Measurements from ENCODE around the gene OPRL1.

OPRL1 gene

DNA sequence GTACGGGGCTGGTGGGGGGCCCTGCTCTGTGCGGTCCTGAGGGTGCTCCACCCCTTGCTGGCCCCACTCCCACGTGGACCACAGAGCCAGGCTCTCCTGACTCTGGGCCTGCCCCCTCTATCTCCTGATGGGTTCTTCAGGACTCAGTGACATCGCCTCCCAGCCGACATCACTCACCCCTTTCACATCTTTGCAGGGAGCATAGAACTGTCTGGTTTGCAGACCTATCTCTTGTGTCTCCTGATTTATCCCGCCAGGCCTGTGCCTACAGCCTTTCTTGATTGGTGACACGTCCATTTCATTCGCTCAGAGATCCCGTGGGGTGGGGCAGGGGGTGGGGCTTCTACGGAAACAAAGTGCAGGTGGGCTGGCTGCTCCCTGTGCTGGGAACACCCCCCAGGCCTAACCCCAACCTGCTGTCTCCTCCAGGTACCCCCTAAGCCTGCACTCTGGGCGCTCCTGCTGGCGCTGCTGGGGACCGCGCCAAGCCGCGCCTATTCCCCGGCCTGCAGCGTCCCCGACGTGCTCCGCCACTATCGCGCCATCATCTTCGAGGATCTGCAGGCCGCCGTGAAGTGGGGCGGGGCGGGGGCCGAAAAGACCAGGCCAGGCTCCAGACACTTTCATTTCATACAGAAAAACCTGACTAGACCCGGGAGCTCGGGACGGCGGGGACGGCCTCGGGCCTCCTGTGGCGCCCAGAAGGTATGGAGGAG is 42.2 kb upstream of the OPRL1 start:
- Histone ChIP-seq H3F3A (ENCODE audit: insufficient read depth) (no peaks in the 10 kb centered on the region), H3K4me3 (ENCODE audit: insufficient read depth, low read length, poor library complexity, severe bottlenecking) (no peak overlapping the region), H3K9me3 (ENCODE audit: insufficient read depth, low read length) (no peaks in the 10 kb centered on the region), H4K20me1 (ENCODE audit: low read depth, low read length) (no peaks in the 10 kb centered on the region), H3K9me2 (replicated peaks; ENCODE audit: insufficient read depth, low read length) (no peaks in the 10 kb centered on the region), H2AFZ (ENCODE audit: low read depth, low read length, severe bottlenecking) (no peak overlapping the region), H3K27ac (ENCODE audit: low read depth, low read length) (no peak overlapping the region), H3K36me3 (ENCODE audit: low read length) (no peaks in the 10 kb centered on the region), H3K79me2 (ENCODE audit: insufficient read depth, low read length) (no peaks in the 10 kb centered on the region), H3K9ac (ENCODE audit: low read length) (0 out of 2 replicates have a peak overlapping the region, but pooled peaks have one; percentile 63), H3K27me3 (ENCODE audit: low read length) (no peaks in the 10 kb centered on the region), H3K4me2 (ENCODE audit: low read depth, low read length, poor library complexity, severe bottlenecking) (peak overlapping the region; percentile 88)
- TF ChIP-seq EZH2phosphoT487 (conservative IDR thresholded peaks at IDR 0.05; ENCODE audit: low read length), result no peak
- TF ChIP-seq, protein P1, sequence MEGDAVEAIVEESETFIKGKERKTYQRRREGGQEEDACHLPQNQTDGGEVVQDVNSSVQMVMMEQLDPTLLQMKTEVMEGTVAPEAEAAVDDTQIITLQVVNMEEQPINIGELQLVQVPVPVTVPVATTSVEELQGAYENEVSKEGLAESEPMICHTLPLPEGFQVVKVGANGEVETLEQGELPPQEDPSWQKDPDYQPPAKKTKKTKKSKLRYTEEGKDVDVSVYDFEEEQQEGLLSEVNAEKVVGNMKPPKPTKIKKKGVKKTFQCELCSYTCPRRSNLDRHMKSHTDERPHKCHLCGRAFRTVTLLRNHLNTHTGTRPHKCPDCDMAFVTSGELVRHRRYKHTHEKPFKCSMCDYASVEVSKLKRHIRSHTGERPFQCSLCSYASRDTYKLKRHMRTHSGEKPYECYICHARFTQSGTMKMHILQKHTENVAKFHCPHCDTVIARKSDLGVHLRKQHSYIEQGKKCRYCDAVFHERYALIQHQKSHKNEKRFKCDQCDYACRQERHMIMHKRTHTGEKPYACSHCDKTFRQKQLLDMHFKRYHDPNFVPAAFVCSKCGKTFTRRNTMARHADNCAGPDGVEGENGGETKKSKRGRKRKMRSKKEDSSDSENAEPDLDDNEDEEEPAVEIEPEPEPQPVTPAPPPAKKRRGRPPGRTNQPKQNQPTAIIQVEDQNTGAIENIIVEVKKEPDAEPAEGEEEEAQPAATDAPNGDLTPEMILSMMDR (IDR thresholded peaks at IDR 0.05; ENCODE audit: insufficient read depth, low read length, poor library complexity, severe bottlenecking), result no peak

DNA sequence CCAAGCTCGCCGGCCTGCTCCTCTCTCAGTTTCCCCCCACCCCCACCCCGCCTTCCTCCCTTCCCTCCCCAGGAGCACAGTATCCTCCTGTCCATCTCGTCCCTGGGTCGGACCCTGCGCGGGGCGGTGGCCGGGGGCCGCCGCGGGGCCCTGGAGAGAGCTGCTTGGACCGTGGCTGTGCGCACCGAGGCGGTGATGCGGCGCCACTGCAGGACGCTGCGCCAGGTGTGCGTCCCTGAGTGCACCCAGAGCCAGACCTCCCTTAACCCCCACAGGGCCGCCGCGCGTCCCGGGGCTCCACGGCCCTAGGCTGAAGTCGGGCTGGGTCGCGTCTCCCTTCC is 41.7 kb upstream of the OPRL1 start:
- Histone ChIP-seq H3K9me3 (ENCODE audit: insufficient read depth, low read length) (no peaks in the 10 kb centered on the region), H3K27ac (ENCODE audit: low read depth, low read length) (no peak overlapping the region), H3K4me3 (ENCODE audit: insufficient read depth, low read length, poor library complexity, severe bottlenecking) (peak overlapping the region; percentile 54), H3F3A (ENCODE audit: insufficient read depth) (no peaks in the 10 kb centered on the region), H3K9ac (ENCODE audit: low read length) (peak overlapping the region; percentile 63; the same call in 1 of the 2 replicates), H3K4me2 (ENCODE audit: low read depth, low read length, poor library complexity, severe bottlenecking) (peak overlapping the region; percentile 88), H4K20me1 (ENCODE audit: low read depth, low read length) (no peaks in the 10 kb centered on the region), H3K36me3 (ENCODE audit: low read length) (no peaks in the 10 kb centered on the region), H3K27me3 (ENCODE audit: low read length) (no peaks in the 10 kb centered on the region), H2AFZ (ENCODE audit: low read depth, low read length, severe bottlenecking) (peak overlapping the region; percentile 98), H3K79me2 (ENCODE audit: insufficient read depth, low read length) (no peaks in the 10 kb centered on the region), H3K9me2 (replicated peaks; ENCODE audit: insufficient read depth, low read length) (no peaks in the 10 kb centered on the region)
- TF ChIP-seq, protein P1 (IDR thresholded peaks at IDR 0.05; ENCODE audit: insufficient read depth, low read length, poor library complexity, severe bottlenecking), result no peak
- TF ChIP-seq EZH2phosphoT487 (conservative IDR thresholded peaks at IDR 0.05; ENCODE audit: low read length), result no peak

DNA sequence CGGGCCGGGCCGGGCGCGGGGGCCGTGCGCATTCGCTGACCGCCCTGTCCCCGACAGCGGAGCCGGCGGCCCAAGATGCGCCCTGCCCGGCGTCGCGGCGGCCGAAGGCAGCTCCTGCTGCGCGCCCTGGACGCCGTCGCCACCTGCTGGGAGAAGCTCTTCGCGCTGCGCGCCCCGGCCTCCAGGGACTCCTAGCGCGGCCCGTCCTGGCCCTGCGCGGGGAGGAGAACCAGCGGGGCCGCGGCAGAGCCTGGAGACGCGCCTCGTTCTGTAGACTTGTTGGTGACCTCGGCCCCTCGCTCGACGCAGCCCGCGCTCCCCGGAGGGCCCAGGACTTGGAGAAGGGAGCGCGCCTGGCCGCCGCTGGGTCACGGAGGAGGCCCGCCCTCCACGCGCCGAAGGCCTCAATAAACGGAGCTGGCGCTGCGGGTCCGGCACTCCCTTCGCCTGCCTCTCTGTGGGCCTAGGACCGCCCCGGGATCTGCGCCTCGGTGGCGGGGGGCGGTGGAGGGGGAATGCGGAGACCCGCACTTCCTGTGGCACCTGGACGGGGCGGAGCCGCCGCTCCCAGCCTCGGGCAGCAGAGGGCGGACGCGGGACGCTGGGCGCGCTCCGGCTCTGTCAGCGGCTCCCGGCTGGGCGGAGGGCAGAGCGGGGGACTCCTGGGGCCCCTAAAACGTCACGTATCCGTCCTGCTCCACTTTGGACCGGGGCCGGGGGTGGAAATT is 41.2 kb upstream of the OPRL1 start:
- Histone ChIP-seq H3K4me2 (ENCODE audit: low read depth, low read length, poor library complexity, severe bottlenecking) (peak overlapping the region; percentile 88), H3K9me2 (replicated peaks; ENCODE audit: insufficient read depth, low read length) (no peaks in the 10 kb centered on the region), H3K27ac (ENCODE audit: low read depth, low read length) (0 out of 2 replicates have a peak overlapping the region, but pooled peaks have one; percentile 40), H3F3A (ENCODE audit: insufficient read depth) (peaks cover 4% of the 10 kb centered on the region), H3K27me3 (ENCODE audit: low read length) (no peaks in the 10 kb centered on the region), H3K4me3 (ENCODE audit: insufficient read depth, low read length, poor library complexity, severe bottlenecking) (peak overlapping the region; percentile 54), H4K20me1 (ENCODE audit: low read depth, low read length) (no peaks in the 10 kb centered on the region), H3K36me3 (ENCODE audit: low read length) (no peaks in the 10 kb centered on the region), H3K9me3 (ENCODE audit: insufficient read depth, low read length) (no peaks in the 10 kb centered on the region), H3K79me2 (ENCODE audit: insufficient read depth, low read length) (no peaks in the 10 kb centered on the region), H2AFZ (ENCODE audit: low read depth, low read length, severe bottlenecking) (peak overlapping the region; percentile 98), H3K9ac (ENCODE audit: low read length) (peak overlapping the region; percentile 63)
- no peak for TF ChIP-seq EZH2phosphoT487 (conservative IDR thresholded peaks at IDR 0.05; ENCODE audit: low read length)
- TF ChIP-seq, protein P1 (IDR thresholded peaks at IDR 0.05; ENCODE audit: insufficient read depth, low read length, poor library complexity, severe bottlenecking), result peak; percentile 54
